GM18508 (cell line): ENCODE measurements around the gene IFNGR2.
"Not testable (repeated sequence)": the region's sequence is repeated elsewhere in the genome, so short reads cannot be mapped to it uniquely, and the experiment has no call there.

Source experiments
- ATAC-seq: cut with Tn5 transposase; IDR thresholded peaks from one replicate; pipeline ENCODE4 v1.9.1; 2021; ENCODE audit warnings: moderate number of reproducible peaks; ENCODE audit not compliant: insufficient read depth, unreplicated experiment

IFNGR2 gene

GRCh38 chr21:33403128-33403785, at the start of gene IFNGR2:
IFNGR2 (plus strand) TSS chr21:33403413; CDS start chr21:33403544, 131 bp downstream.
- ATAC-seq, result no peak

GRCh38 chr21:33355355-33355754, 47.9 kb upstream of the IFNGR2 start:
- ATAC-seq, result no peak

- no peak for ATAC-seq
These were observed 47.2 kb upstream of the IFNGR2 start for GRCh38 chr21:33355996-33356395.

GRCh38 chr21:33357177-33357576, 46.0 kb upstream of the IFNGR2 start:
- ATAC-seq, result no peak

- ATAC-seq, result no peak
These were observed 43.8 kb upstream of the IFNGR2 start for GRCh38 chr21:33359446-33359845.

- ATAC-seq, result no peak
These were observed 42.9 kb upstream of the IFNGR2 start for GRCh38 chr21:33360281-33360680.

GRCh38 chr21:33360881-33361602, 42.2 kb upstream of the IFNGR2 start:
- ATAC-seq, result no peak

GRCh38 chr21:33362044-33362555, 41.1 kb upstream of the IFNGR2 start:
- ATAC-seq, result no peak

GRCh38 chr21:33363911-33364609, 39.2 kb upstream of the IFNGR2 start:
- ATAC-seq, result not testable (repeated sequence)

- ATAC-seq, result no peak
These were observed 38.4 kb upstream of the IFNGR2 start for GRCh38 chr21:33364830-33365229.

- no peak for ATAC-seq
These were observed 35.8 kb upstream of the IFNGR2 start for GRCh38 chr21:33367309-33367973.

GRCh38 chr21:33368124-33368523, 35.1 kb upstream of the IFNGR2 start:
- ATAC-seq, result no peak

- ATAC-seq, result no peak
These were observed 34.6 kb upstream of the IFNGR2 start for GRCh38 chr21:33368576-33368975.

GRCh38 chr21:33369586-33369985, 33.6 kb upstream of the IFNGR2 start:
- no peak for ATAC-seq

- no peak for ATAC-seq
These were observed 32.9 kb upstream of the IFNGR2 start for GRCh38 chr21:33370305-33370704.

- ATAC-seq, result no peak
These were observed 31.8 kb upstream of the IFNGR2 start for GRCh38 chr21:33371366-33371765.

- ATAC-seq, result no peak
These were observed 30.6 kb upstream of the IFNGR2 start for GRCh38 chr21:33372582-33372981.

- no peak for ATAC-seq
These were observed 29.8 kb upstream of the IFNGR2 start for GRCh38 chr21:33373451-33373850.

GRCh38 chr21:33374080-33374449, 29.1 kb upstream of the IFNGR2 start:
- ATAC-seq, result no peak

- no peak for ATAC-seq
These were observed 28.6 kb upstream of the IFNGR2 start for GRCh38 chr21:33374450-33375096.
